ENCODE results near the gene ALDH3A1. TPM values are rescaled to one million over a fixed set of nuclear protein-coding genes. Genes with fewer than 3 reads are reported as not detected.

ALDH3A1 gene
- total and polyA plus RNA-seq, 2 experiments from 2014 or later = 0.17 to 0.21 TPM

- Histone ChIP-seq H2AFZ (no peak overlapping the region), H3K36me3 (ENCODE audit: insufficient read depth) (no peaks in the 10 kb centered on the region), H3K4me3 (no peak overlapping the region), H4K20me1 (replicated peaks; ENCODE audit: insufficient read depth) (no peaks in the 10 kb centered on the region), H3K9me2 (ENCODE audit: insufficient read depth) (no peaks in the 10 kb centered on the region), H3F3A (replicated peaks; ENCODE audit: low read depth) (no peaks in the 10 kb centered on the region), H3K27ac (ENCODE audit: low read depth) (no peak overlapping the region), H3K27me3 (ENCODE audit: insufficient read depth) (no peaks in the 10 kb centered on the region), H3K4me2 (no peak overlapping the region), H3K79me2 (replicated peaks; ENCODE audit: insufficient read depth) (no peaks in the 10 kb centered on the region), H3K4me1 (ENCODE audit: insufficient read depth) (0 out of 2 replicates have a peak, but pooled peaks cover 6% of the 10 kb centered on the region)
- peaks cover 11% of the 10 kb centered on the region for H3K27me3 Mint-ChIP-seq (ENCODE audit: insufficient read depth, low read depth, poor library complexity)
- ATAC-seq (no peak), DNase-seq (ENCODE audit: low spot score) (no peak)
- H3K9me3 Mint-ChIP-seq = no peaks in the 10 kb centered on the region; the same call in 2 of the 3 replicates
- TF ChIP-seq JUNB (IDR thresholded peaks at IDR 0.05; ENCODE audit: unreplicated experiment) (no peak), ETS1 (IDR thresholded peaks at IDR 0.05) (no peak), ZNF462 (CRISPR knock-in tag; IDR thresholded peaks at IDR 0.05) (no peak), ZNF114 (CRISPR knock-in tag; IDR thresholded peaks at IDR 0.05) (no peak), NANOG (IDR thresholded peaks at IDR 0.05; ENCODE audit: borderline replicate concordance) (no peak), ZNF331 (CRISPR knock-in tag; IDR thresholded peaks at IDR 0.05; ENCODE audit: low read depth) (no peak)
- H3K36me3 Mint-ChIP-seq (ENCODE audit: low read depth) = no peaks in the 10 kb centered on the region
- H3K4me1 Mint-ChIP-seq = peaks cover 16% of the 10 kb centered on the region
- H3K4me3 Mint-ChIP-seq = no peak overlapping the region
- H3K27ac Mint-ChIP-seq = no peak overlapping the region
Measured at GRCh38 chr17:19717031-19717360, 31.1 kb downstream of the ALDH3A1 start.
